DND-41 (cell line): ENCODE data around the gene SLC24A3.

ENCODE experiments used
- ATAC-seq: fragments of 200-7000 bp; cut with Tn5 transposase; 3 replicates; pipeline ENCODE4 v1.9.1; 2021; ENCODE audit warnings: low read depth; ENCODE audit not compliant: insufficient read depth
- DNase-seq: peaks from one replicate; pipeline ENCODE4 v3.0.0-alpha.2; 2020
- H2AFZ ChIP-seq: 2 replicates; pipeline ENCODE4 v1.6.0; 2012; ENCODE audit warnings: low read depth, low read length
- H3K27ac ChIP-seq: 2 replicates; pipeline ENCODE4 v1.5.1; 2012; ENCODE audit warnings: low read length, inconsistent platforms
- H3K27me3 ChIP-seq: fragments of 200-600 bp; sonication (generic); 2 replicates; pipeline ENCODE4 v1.6.0; 2012; ENCODE audit warnings: low read length, mild to moderate bottlenecking, inconsistent platforms; ENCODE audit not compliant: insufficient read depth, poor library complexity
- H3K36me3 ChIP-seq: 2 replicates; pipeline ENCODE4 v1.5.1; 2012; ENCODE audit warnings: low read length, inconsistent platforms; ENCODE audit not compliant: insufficient read depth
- H3K4me1 ChIP-seq: 2 replicates; pipeline ENCODE4 v1.5.1; 2012; ENCODE audit warnings: mild to moderate bottlenecking, low read length; ENCODE audit not compliant: insufficient read depth
- H3K4me2 ChIP-seq: 2 replicates; pipeline ENCODE4 v1.6.0; 2012; ENCODE audit warnings: mild to moderate bottlenecking, moderate library complexity, low read length, inconsistent platforms; ENCODE audit not compliant: insufficient read depth
- H3K4me3 ChIP-seq, 2 experiments: fragments of 200-600 bp in 1 of 2; shearing (Covaris generic) in 1 of 2; 2 replicates each; pipeline ENCODE4 v1.5.1; 2012 to 2016; ENCODE audit warnings: inconsistent platforms in 2 of 2, low read length in 2 of 2, mild to moderate bottlenecking in 2 of 2, low read depth in 1 of 2, moderate library complexity in 1 of 2
- H3K79me2 ChIP-seq: 2 replicates; pipeline ENCODE4 v1.6.0; 2012; ENCODE audit warnings: low read length, inconsistent platforms; ENCODE audit not compliant: insufficient read depth
- H3K9ac ChIP-seq: 2 replicates; pipeline ENCODE4 v1.6.0; 2012; ENCODE audit warnings: low read depth, mild to moderate bottlenecking, inconsistent platforms, low read length, moderate library complexity
- H3K9me3 ChIP-seq: 2 replicates; pipeline ENCODE4 v1.5.1; 2012; ENCODE audit warnings: low read length, moderate library complexity, mild to moderate bottlenecking, inconsistent platforms; ENCODE audit not compliant: insufficient read depth, severe bottlenecking
- H4K20me1 ChIP-seq: 2 replicates; pipeline ENCODE4 v1.6.0; 2012; ENCODE audit warnings: low read length; ENCODE audit not compliant: insufficient read depth
- CTCF ChIP-seq: IDR thresholded peaks from 2 replicates; pipeline ENCODE4 v1.5.1; 2012; ENCODE audit warnings: borderline replicate concordance, low read length, moderate library complexity, mild to moderate bottlenecking; ENCODE audit not compliant: poor library complexity, severe bottlenecking; ENCODE audit errors: extremely low read depth
- EZH2 ChIP-seq: IDR thresholded peaks from 3 replicates; pipeline ENCODE4 v1.6.1; 2012; ENCODE audit warnings: borderline replicate concordance, low read depth, mild to moderate bottlenecking, moderate library complexity, low read length, inconsistent platforms; ENCODE audit not compliant: severe bottlenecking

Gene SLC24A3

GRCh38 chr20:19354950-19355349, 142.5 kb downstream of the SLC24A3 start:
- H3K4me3 ChIP-seq: no peak overlapping the region
- no peaks in the 10 kb centered on the region for H3K4me1 ChIP-seq
- H3K27me3 ChIP-seq: no peaks in the 10 kb centered on the region
- ATAC-seq (no peak), DNase-seq (no peak)
- H3K4me2 ChIP-seq: no peak overlapping the region
- H4K20me1 ChIP-seq: no peaks in the 10 kb centered on the region
- no peaks in the 10 kb centered on the region for H3K79me2 ChIP-seq
- no peak overlapping the region for H2AFZ ChIP-seq
- no peak for TF ChIP-seq CTCF
- TF ChIP-seq EZH2: no peak
- H3K36me3 ChIP-seq: no peaks in the 10 kb centered on the region
- no peaks in the 10 kb centered on the region for H3K9me3 ChIP-seq
- no peak overlapping the region for H3K27ac ChIP-seq
- H3K9ac ChIP-seq: no peak overlapping the region

- no peak overlapping the region for H3K4me3 ChIP-seq
- no peaks in the 10 kb centered on the region for H3K4me1 ChIP-seq
- no peaks in the 10 kb centered on the region for H3K79me2 ChIP-seq
- no peaks in the 10 kb centered on the region for H4K20me1 ChIP-seq
- no peaks in the 10 kb centered on the region for H3K9me3 ChIP-seq
- no peaks in the 10 kb centered on the region for H3K27me3 ChIP-seq
- no peak overlapping the region for H2AFZ ChIP-seq
- H3K4me2 ChIP-seq: no peak overlapping the region
- DNase-seq (no peak), ATAC-seq (no peak)
- no peak for TF ChIP-seq EZH2
- no peak for TF ChIP-seq CTCF
- H3K36me3 ChIP-seq: no peaks in the 10 kb centered on the region
- no peak overlapping the region for H3K9ac ChIP-seq
- H3K27ac ChIP-seq: no peak overlapping the region
These were observed 149.3 kb downstream of the SLC24A3 start for GRCh38 chr20:19361790-19362189.

GRCh38 chr20:19363476-19363875, 151.0 kb downstream of the SLC24A3 start:
- H3K27me3 ChIP-seq: no peaks in the 10 kb centered on the region
- H3K4me3 ChIP-seq: no peak overlapping the region
- no peaks in the 10 kb centered on the region for H3K9me3 ChIP-seq
- H2AFZ ChIP-seq: no peak overlapping the region
- no peaks in the 10 kb centered on the region for H3K36me3 ChIP-seq
- H4K20me1 ChIP-seq: no peaks in the 10 kb centered on the region
- no peaks in the 10 kb centered on the region for H3K4me1 ChIP-seq
- no peaks in the 10 kb centered on the region for H3K79me2 ChIP-seq
- ATAC-seq (no peak), DNase-seq (no peak)
- no peak overlapping the region for H3K27ac ChIP-seq
- no peak for TF ChIP-seq EZH2
- no peak for TF ChIP-seq CTCF
- no peak overlapping the region for H3K9ac ChIP-seq
- H3K4me2 ChIP-seq: no peak overlapping the region

- ATAC-seq: no peak
- no peak overlapping the region for H3K4me3 ChIP-seq
- H3K27ac ChIP-seq: no peak overlapping the region
- H3K4me1 ChIP-seq: no peaks in the 10 kb centered on the region
- H3K4me2 ChIP-seq: no peak overlapping the region
- TF ChIP-seq CTCF: no peak
- no peak for TF ChIP-seq EZH2
- no peaks in the 10 kb centered on the region for H3K36me3 ChIP-seq
- no peak overlapping the region for H3K9ac ChIP-seq
- no peaks in the 10 kb centered on the region for H3K27me3 ChIP-seq
- H3K9me3 ChIP-seq: no peaks in the 10 kb centered on the region
- H4K20me1 ChIP-seq: no peaks in the 10 kb centered on the region
- H2AFZ ChIP-seq: no peak overlapping the region
- no peaks in the 10 kb centered on the region for H3K79me2 ChIP-seq
- DNase-seq: no peak
These were observed 155.1 kb downstream of the SLC24A3 start for GRCh38 chr20:19367591-19367990.
